Right ventricle myocardium inferior (tissue), 1 donor: ENCODE results near the gene TMEM225B. TPM values are rescaled to one million over a fixed set of nuclear protein-coding genes. Genes with fewer than 3 reads are reported as not detected.
"Not testable (repeated sequence)": the region's sequence is repeated elsewhere in the genome, so short reads cannot be mapped to it uniquely, and the experiment has no call there.

Source experiments
- ATAC-seq: fragments of 200-7000 bp; cut with Tn5 transposase; one replicate; pipeline ENCODE4 v1.9.1; 2020; ENCODE audit warnings: mild to moderate bottlenecking, moderate library complexity
- DNase-seq: peaks from one replicate; pipeline ENCODE4 v3.0.0; 2021; ENCODE audit errors: missing footprints
- intact Hi-C: fragments of 100-400 bp; cut with DNase I; formaldehyde crosslinking; loops from one replicate; pipeline ENCODE4 v1.11.0; 2022
- total RNA-seq: library from RNA; stranded (reverse); fragmentation: NEBNext Ultra II Directional; extraction: Animal tissue kit (Norgen Biotek cat#: 25700); gene quantifications from one replicate; pipeline ENCODE4 v1.2.1, GENCODE V29; 2021
- donor health status: DM: no; HTN: yes; CAD: no; lungs with severe emphysema.

The TMEM225B gene
- total RNA-seq, 1 donor from 2014 or later, result not detected

DNA sequence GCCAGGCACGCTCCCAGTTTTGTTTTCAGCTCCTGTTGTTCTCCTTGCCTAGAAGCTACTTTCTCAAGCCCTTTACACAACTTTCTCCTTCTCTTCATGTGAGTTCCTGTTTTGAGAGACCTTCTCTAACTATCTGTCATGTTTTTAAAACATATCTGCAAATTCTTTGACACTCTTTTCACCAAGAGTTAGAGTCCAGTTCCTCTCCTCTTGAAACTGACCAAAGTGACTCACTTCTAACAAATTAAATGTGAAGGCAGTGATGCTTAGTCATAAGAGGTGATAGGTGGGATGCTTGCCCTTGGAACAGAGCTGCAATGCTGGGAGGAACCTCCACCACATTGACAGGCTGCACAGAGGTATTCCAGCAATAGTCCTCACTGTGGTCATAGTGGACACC is 44.0 kb downstream of the TMEM225B start:
- intact Hi-C loops, result no loop called here
- DNase-seq (no peak), ATAC-seq (no peak)

DNA sequence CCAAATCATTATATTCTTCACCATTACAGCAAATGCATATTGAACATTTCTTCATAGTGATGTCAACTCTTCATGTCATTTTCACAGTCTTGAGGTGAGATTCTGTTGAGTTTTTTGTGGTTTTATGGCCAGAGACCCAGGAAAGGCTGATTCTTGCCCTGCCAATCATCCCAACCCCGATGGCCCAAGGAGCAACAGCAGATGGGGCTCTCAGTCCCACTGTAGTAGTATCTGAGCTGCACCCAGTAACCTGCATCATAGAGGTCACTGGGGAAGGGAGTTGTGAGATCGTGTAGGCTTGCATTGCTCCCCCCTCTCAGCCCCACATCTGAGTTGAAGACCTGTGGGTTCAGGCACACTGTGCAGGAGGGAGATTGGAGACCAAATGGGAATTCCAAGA is 45.4 kb downstream of the TMEM225B start:
- intact Hi-C loops, result no loop called here
- no peak for ATAC-seq
- DNase-seq, result no peak

DNA sequence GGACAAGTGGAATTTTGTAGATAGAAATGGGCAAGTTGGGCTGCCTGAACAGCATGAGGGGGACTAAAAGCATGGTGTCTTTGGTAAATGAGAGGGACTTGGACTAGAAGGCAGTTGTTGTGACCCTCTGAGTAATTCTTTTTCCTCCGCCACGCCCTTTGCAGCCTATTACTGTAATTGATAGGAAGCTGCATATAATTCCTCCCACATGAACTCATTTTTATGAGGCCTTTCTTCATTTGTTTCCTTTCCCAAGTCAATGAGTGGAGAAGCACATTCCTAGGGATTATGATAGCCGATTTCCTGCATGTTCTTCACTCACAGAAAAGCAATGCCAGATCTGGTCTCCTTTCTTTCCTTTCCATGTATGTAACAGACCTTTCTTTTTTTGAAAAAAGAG is 46.4 kb downstream of the TMEM225B start:
- intact Hi-C loops, result no loop called here
- ATAC-seq (no peak), DNase-seq (no peak)

DNA sequence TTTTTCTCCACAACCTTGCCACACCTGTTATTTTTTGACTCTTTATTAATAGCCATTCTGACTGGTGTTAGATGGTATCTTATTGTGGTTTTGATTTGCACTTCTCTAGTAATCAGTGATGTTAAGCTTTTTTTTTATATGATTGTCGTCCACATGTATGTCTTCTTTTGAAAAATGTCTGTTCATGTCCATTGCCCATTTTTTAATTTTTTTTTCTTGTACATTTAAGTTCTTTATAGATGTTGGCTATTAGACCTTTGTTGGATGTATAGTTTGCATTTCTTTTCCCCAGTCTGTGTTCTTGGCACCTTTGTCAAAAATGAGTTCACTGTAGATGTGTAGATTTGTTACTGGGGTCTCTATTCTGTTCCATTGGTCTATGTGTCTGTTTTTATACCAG is 47.5 kb downstream of the TMEM225B start:
- no peak for DNase-seq
- no peak for ATAC-seq
- intact Hi-C loops, result no loop called here

DNA sequence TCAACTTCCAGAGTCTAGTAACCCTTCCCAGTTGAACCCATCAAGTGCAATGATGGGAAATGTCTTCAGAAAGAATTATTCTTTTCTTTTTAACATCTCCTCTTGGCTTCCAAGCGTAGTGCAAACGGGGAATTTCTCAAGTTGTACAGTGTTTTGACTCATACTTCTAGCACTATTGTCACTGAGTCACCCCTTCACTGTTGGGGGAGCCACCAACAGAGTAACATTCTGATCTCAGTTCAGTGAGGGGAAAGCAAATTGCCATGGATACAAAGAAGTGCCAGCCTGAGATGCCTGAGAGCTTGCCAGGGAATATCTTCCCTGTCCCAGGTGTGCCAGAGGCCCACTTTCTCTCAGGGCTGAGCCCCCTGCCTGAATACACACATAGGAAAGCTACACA is 50.8 kb downstream of the TMEM225B start:
- no peak for DNase-seq
- ATAC-seq, result no peak
- intact Hi-C loops, result no loop called here

DNA sequence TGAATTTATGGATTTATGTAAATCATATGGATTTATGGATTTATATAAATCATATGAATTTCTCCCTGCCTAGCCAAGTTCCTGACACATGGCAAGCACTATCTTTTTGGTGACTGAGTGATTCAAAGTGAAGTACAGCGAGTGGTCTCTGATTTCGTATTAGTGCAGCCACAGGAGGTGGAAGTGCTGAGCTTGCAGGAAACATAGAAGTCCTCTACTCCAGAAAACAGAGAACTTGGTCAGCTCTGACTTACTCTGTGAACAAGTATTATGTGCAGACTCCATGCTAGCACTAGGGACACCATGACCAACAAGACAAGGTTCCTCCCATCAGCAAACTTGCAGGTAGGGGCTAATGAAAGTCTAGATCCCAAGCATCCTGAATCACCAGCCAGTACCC is 53.2 kb downstream of the TMEM225B start:
- DNase-seq (no peak), ATAC-seq (no peak)
- intact Hi-C loops, result no loop called here

DNA sequence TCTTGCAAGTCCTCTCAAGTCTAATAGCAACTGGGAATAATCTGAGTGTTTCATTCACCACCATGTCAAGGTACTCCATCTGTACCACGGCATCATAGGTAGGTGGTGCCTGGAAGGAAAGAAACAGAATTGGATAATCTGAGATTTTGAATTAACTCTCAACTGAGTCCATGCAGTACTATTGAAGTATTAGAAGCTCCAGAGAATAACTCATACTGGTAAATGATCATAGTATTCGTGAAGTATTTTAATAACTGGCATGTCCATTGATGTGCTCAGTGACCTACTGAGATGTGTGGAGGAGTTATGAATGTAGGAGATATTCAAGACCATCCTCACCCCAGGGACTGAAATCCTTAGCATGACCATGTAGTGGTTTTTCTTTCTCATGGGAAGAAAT is 54.6 kb downstream of the TMEM225B start:
- ATAC-seq, result no peak
- intact Hi-C loops, result no loop called here
- no peak for DNase-seq

DNA sequence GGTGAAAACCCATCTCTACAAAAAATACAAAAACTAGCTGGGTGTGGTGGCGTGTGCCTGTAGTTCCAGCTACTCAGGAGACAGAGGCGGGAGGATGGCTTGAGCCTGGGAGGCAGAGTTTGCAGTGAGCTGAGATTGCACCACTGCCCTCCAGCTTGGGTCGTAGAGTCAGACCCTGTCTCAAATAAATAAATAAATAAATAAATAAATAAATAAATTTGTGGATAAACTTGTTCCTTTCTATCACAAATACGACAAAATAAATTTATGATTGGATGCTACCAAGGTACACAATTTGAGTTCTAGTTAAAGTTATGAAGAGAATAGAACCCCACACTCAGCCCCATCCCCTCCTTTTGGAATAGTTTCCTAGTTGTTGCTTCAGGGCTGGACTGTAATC is 55.2 kb downstream of the TMEM225B start:
- ATAC-seq, DNase-seq, intact Hi-C loops: not testable (repeated sequence)

DNA sequence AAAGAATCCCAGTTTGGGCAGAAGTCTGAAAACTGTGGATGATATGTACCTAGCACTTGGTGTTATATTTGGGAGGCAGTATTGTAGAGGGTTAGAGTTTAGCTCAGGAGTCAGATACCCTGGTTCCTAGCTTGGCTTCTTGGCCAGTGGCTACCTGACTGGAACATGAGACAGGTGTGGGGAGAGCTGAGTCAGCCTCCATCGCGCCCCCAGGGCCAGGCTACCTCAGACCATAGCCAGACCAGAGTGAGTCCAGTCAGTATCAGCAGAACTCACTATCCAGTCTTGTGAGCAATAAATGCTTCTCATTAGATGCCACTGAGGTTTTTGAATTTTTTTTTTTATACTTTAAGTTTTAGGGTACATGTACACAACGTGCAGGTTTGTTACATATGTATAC is 55.7 kb downstream of the TMEM225B start:
- intact Hi-C loops, result no loop called here
- no peak for ATAC-seq
- DNase-seq, result no peak

DNA sequence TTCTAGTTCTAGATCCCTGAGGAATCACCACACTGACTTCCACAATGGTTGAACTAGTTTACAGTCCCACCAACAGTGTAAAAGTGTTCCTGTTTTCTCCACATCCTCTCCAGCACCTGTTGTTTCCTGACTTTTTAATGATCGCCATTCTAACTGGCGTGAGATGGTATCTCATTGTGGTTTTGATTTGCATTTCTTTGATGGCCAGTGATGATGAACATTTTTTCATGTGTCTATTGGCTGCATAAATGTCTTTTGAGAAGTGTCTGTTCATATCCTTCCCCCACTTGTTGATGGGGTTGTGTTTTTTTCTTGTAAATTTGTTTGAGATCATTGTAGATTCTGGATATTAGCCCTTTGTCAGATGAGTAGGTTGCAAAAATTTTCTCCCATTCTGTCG is 56.6 kb downstream of the TMEM225B start:
- DNase-seq, ATAC-seq, intact Hi-C loops: not testable (repeated sequence)

DNA sequence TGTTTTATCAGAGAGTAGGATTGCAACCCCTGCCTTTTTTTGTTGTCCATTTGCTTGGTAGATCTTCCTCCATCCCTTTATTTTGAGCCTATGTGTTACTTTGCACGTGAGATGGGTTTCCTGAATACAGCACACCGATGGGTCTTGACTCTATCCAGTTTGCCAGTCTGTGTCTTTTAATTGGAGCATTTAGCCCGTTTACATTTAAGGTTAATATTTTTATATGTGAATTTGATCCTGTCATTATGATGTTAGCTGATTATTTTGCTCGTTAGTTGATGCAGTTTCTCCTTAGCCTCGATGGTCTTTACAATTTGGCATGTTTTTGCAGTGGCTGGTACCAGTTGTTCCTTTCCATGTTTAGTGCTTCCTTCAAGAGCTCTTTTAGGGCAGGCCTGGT is 59.8 kb downstream of the TMEM225B start:
- ATAC-seq, DNase-seq, intact Hi-C loops: not testable (repeated sequence)

Other genes starting within 250 kb of the TMEM225B start
- 51.1 TPM for gene ARPC1B, start 223.5 kb upstream of the TMEM225B start, total RNA-seq
- 107 TPM for gene PDAP1, start 189.7 kb upstream of the TMEM225B start, total RNA-seq
- gene BUD31, start 189.3 kb upstream of the TMEM225B start, total RNA-seq, result 38.1 TPM
- 3.6 TPM for gene PTCD1, start 159.5 kb upstream of the TMEM225B start, total RNA-seq
- gene CPSF4, start 159.3 kb upstream of the TMEM225B start, total RNA-seq, result 18.9 TPM
- 961 TPM for gene ATP5MF, start 132.1 kb upstream of the TMEM225B start, total RNA-seq
- 2.9 TPM for gene ZNF789, start 125.4 kb upstream of the TMEM225B start, total RNA-seq
- gene ZNF394, start 98.0 kb upstream of the TMEM225B start, total RNA-seq, result 17.6 TPM
- 6.7 TPM for gene ZKSCAN5, start 93.6 kb upstream of the TMEM225B start, total RNA-seq
- gene FAM200A, start 46.2 kb upstream of the TMEM225B start, total RNA-seq, result 6.8 TPM
- gene ZNF655, start 39.6 kb upstream of the TMEM225B start, total RNA-seq, result 28.3 TPM
- 8.1 TPM for gene ZSCAN25, start 18.7 kb downstream of the TMEM225B start, total RNA-seq
- not detected for gene CYP3A5, start 81.7 kb downstream of the TMEM225B start, total RNA-seq
- not detected for gene CYP3A7, start 136.9 kb downstream of the TMEM225B start, total RNA-seq
- gene CYP3A4, start 185.9 kb downstream of the TMEM225B start, total RNA-seq, result not detected
- not detected for gene CYP3A43, start 229.7 kb downstream of the TMEM225B start, total RNA-seq